Measurements from ENCODE around the gene CXADR.

DNA sequence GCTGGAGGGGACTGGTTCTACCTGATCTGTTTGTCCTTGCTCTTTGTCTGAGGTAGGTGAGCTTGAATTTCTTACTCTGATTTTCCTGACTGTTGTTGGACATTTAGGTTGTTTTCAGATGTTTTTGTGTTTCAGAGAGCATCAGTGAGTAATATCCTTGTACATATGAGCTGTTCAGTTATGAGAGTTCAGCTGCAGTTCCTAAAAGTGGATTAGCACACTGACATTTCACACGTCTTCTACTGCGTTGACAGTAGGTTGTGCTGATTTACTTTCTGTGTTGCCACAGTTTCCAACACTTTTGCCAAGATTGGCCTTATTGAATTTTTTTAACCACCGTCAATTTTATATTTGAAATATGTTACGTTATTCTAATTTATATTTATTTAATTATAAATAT is 27.7 kb downstream of the CXADR start:
- TF ChIP-seq, protein P1, sequence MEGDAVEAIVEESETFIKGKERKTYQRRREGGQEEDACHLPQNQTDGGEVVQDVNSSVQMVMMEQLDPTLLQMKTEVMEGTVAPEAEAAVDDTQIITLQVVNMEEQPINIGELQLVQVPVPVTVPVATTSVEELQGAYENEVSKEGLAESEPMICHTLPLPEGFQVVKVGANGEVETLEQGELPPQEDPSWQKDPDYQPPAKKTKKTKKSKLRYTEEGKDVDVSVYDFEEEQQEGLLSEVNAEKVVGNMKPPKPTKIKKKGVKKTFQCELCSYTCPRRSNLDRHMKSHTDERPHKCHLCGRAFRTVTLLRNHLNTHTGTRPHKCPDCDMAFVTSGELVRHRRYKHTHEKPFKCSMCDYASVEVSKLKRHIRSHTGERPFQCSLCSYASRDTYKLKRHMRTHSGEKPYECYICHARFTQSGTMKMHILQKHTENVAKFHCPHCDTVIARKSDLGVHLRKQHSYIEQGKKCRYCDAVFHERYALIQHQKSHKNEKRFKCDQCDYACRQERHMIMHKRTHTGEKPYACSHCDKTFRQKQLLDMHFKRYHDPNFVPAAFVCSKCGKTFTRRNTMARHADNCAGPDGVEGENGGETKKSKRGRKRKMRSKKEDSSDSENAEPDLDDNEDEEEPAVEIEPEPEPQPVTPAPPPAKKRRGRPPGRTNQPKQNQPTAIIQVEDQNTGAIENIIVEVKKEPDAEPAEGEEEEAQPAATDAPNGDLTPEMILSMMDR (IDR thresholded peaks at IDR 0.05): no peak
- no peak for TF ChIP-seq POLR2A (IDR thresholded peaks at IDR 0.05)
